ENCODE results near the gene BRD8. TPM values are rescaled to one million over a fixed set of nuclear protein-coding genes. Genes with fewer than 3 reads are reported as not detected.

Gene BRD8
- total RNA-seq, 4 donors from 2014 or later = 27.9 to 39.9 (median 32.6) TPM

DNA sequence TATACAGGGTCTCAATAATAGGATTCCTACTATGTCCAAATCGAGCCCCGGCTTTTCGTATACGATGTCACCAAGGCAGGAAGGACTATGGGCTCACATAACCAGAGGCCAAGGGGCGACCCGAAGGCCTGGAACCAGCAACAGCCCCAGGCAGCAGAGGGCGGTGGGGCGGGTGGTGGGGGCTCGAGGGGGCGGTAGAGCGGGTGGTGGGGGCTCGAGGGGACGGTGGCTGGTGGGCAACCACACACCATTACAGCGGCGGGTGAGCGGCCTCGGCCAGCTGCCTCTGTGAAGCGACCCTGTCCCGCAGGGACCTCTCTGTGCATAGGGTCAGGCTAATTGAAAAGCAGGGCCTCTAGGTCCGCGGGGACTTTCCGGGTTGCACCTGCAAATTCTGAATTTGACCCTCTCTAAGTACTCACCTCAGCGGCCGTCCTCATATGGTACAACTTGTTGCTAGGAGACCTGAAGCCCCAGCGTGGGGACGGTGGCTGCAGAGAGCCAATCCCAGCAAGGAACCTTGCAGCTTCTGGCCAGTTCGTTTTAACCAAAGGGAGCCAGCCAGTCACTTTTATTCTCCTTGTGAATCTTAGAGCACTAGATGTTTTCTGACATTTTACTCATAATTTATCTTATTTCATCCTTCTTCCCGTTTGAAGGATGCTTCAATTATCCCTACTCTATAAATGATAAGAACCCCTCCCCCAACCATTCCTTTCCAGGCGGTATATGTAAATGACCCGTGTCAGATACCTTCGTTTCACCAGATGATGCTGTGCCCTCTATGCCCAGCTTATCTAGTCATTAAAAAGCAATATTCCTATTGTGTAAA is 39.3 kb downstream of the BRD8 start, which contains the start of gene NME5:
Gene NME5, minus strand, starts transcription at position 480 of the 832 bp plus-strand sequence. CDS start 648 bp downstream, outside the sequence.
- no peak for DNase-seq
- no peak within 1 kb of the TSS for H3K27ac ChIP-seq
- H3K9me3 ChIP-seq = no peaks in the 10 kb centered on the region
- no peak for TF ChIP-seq POLR2A (IDR thresholded peaks at IDR 0.05)
- TF ChIP-seq CTCF (IDR thresholded peaks at IDR 0.05) = no peak
- no peaks in the 10 kb centered on the region for H3K36me3 ChIP-seq
- H3K27me3 ChIP-seq = no peaks in the 10 kb centered on the region
- peaks cover 0 to 24% (median 3%) of the 10 kb centered on the region in 3 donors for H3K4me1 ChIP-seq
- 40 to 41% methylated on average over 18 to 21 of the region's 31 CpGs for WGBS, 2 donors
- H3K4me3 ChIP-seq = peak within 1 kb of the TSS; percentile 19 to 62 (median 46)
- intact Hi-C loops (cut with DNase I) = loop anchor here (10.0 kb wide), 1 partner anchor 504 kb away; no protein-coding TSS in a partner anchor

DNA sequence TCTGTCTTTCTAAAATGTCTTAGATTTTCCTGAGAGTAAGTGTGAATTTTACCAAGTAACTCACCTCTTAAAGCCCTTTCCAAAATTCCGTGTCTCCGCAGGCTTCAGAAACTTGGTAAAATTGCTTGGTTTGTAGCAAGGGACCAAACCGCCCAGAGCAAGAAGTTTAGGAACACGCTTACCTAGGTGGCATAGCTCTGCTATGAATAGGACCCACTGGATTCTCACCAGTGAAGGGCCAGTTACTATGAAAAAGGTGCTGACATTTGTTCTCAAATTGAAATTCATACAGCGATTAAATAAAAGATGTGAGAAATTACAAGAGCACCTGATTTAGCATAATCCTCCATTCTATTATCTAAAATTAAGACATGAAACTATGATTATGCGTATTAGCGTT is 45.9 kb downstream of the BRD8 start:
- TF ChIP-seq CTCF (IDR thresholded peaks at IDR 0.05) (no peak), POLR2A (IDR thresholded peaks at IDR 0.05) (no peak)
- H3K27ac ChIP-seq = no peak overlapping the region
- H3K36me3 ChIP-seq = no peaks in the 10 kb centered on the region
- H3K4me3 ChIP-seq = peak overlapping the region in 1 of 4 donors; percentile 51
- H3K27me3 ChIP-seq = no peaks in the 10 kb centered on the region
- no peaks in the 10 kb centered on the region for H3K4me1 ChIP-seq
- H3K9me3 ChIP-seq = no peaks in the 10 kb centered on the region
- intact Hi-C loops (cut with DNase I) = loop anchor here (2.0 to 10.0 kb wide), 2 partner anchors 54 to 498 kb away; no protein-coding TSS in a partner anchor
- no peak for DNase-seq
- 80 to 84% methylated on average over 7 of the region's 7 CpGs for WGBS, 2 donors

DNA sequence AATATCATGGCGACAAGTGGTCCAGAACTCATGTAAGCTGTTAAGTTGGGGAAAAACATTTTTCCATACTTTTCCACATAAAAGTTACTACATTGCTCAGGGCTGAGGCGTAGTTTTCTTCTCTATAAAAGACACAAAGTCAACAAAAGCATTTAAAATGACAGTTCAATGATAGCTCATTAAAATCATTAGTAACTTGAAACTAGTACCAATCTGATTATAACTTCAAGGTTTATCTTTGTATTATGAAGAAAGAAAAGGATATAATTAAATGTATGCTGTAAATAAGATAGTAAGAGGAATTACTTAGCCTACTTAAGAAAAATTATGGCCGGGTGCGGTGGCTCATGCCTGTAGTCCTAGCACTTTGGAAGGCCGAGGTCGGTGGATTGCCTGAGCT is 49.1 kb downstream of the BRD8 start:
- DNase-seq = no peak
- H3K4me3 ChIP-seq = no peak overlapping the region
- TF ChIP-seq POLR2A (IDR thresholded peaks at IDR 0.05) = no peak
- no peak for TF ChIP-seq CTCF (IDR thresholded peaks at IDR 0.05)
- no peaks in the 10 kb centered on the region for H3K4me1 ChIP-seq
- no peaks in the 10 kb centered on the region for H3K27me3 ChIP-seq
- no peak overlapping the region for H3K27ac ChIP-seq
- intact Hi-C loops (cut with DNase I) = no loop called here
- 82 to 85% methylated on average over 6 of the region's 6 CpGs for WGBS, 2 donors
- H3K9me3 ChIP-seq = no peaks in the 10 kb centered on the region
- no peaks in the 10 kb centered on the region for H3K36me3 ChIP-seq

- Histone ChIP-seq H3K36me3 (no peaks in the 10 kb centered on the region), H3K4me1 (no peaks in the 10 kb centered on the region), H3K27me3 (no peaks in the 10 kb centered on the region), H3K4me3 (no peak overlapping the region), H3K9me3 (no peaks in the 10 kb centered on the region), H3K27ac (no peak overlapping the region)
- TF ChIP-seq POLR2A (IDR thresholded peaks at IDR 0.05) = no peak
- no peak for TF ChIP-seq CTCF (IDR thresholded peaks at IDR 0.05)
- WGBS, 2 donors = 54 to 59% methylated on average over 5 of the region's 5 CpGs
- no peak for DNase-seq
- intact Hi-C loops (cut with DNase I) = no loop called here
Observed at GRCh38 chr5:138128334-138128733, 50.1 kb downstream of the BRD8 start.

DNA sequence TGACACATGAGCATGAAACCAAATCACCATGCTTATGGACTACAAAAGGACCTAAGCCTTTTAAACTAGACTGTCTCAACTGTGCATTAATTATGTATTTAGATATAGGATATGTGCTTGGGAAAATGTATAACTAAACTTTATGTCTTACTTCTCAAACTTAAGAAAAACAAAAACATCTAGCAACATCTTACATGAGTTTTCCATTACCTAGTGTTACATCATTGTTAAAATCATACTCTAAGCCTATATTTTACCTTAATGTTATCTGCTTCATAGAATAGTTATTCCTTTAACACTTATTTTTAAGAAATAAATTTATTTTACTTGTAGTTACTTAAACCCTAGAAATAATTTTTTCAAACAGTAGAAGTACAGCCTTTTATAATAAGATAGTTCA is 63.2 kb downstream of the BRD8 start:
- DNase-seq = no peak
- Histone ChIP-seq H3K9me3 (no peaks in the 10 kb centered on the region), H3K4me1 (no peaks in the 10 kb centered on the region), H3K4me3 (no peak overlapping the region), H3K27me3 (peaks cover 0 to 18% (median 0%) of the 10 kb centered on the region in 4 donors), H3K36me3 (no peaks in the 10 kb centered on the region), H3K27ac (no peak overlapping the region)
- intact Hi-C loops (cut with DNase I) = no loop called here
- TF ChIP-seq POLR2A (IDR thresholded peaks at IDR 0.05) (no peak), CTCF (IDR thresholded peaks at IDR 0.05) (no peak)

All from esophagus squamous epithelium (tissue), 5 donors.